Caco-2 (cell line): Measurements from ENCODE around the gene SPRR1A. TPM values are rescaled to one million over a fixed set of nuclear protein-coding genes. Genes with fewer than 3 reads are reported as not detected.

Experiments
- BruUV-seq: library from RNA; stranded (reverse); fragments of 400-500 nt; replicated peaks from 2 replicates; lab custom pipeline; 2021; lab: Mats Ljungman, UMichigan
- CTCF ChIA-PET: fragments of 300-600 bp; sonication (Branson Sonifier 250); formaldehyde crosslinking; loops from one replicate; lab custom pipeline; 2022; ENCODE audit warnings: antibody characterized with exemption; lab: Charles Lee
- POLR2A ChIA-PET: fragments of 300-600 bp; sonication (Branson Sonifier 250); formaldehyde crosslinking; loops from one replicate; lab custom pipeline; 2022; ENCODE audit warnings: antibody characterized with exemption; lab: Charles Lee
- DNase-seq, 2 experiments: peaks; one replicate each; pipeline versions ENCODE4 v3.0.0 to v3.0.0-alpha.2; 2020 to 2022
- H3K27me3 ChIP-seq: replicated peaks from 2 replicates; pipeline ENCODE4 v1.6.0; 2011; ENCODE audit warnings: low read length; ENCODE audit not compliant: control insufficient read depth, insufficient read depth
- H3K36me3 ChIP-seq: 2 replicates; pipeline ENCODE4 v1.5.1; 2011; ENCODE audit warnings: low read length; ENCODE audit not compliant: control insufficient read depth, insufficient read depth
- H3K4me1 ChIP-seq: fragments of 250-450 bp; sonication (Bioruptor Pico); 2 replicates; pipeline ENCODE4 v1.5.1; 2020; ENCODE audit warnings: mild to moderate bottlenecking
- H3K4me3 ChIP-seq: 2 replicates; pipeline ENCODE4 v1.5.1; 2011; ENCODE audit warnings: low read depth, mild to moderate bottlenecking, control low read depth, low read length
- H3K9me3 ChIP-seq: fragments of 250-450 bp; sonication (Bioruptor Pico); 2 replicates; pipeline ENCODE4 v1.5.1; 2020; ENCODE audit warnings: mild to moderate bottlenecking, moderate library complexity
- H3K27ac Mint-ChIP-seq: one replicate; pipeline ENCODE4 v1.8.0; 2022; ENCODE audit warnings: mixed read lengths; ENCODE audit not compliant: unreplicated experiment
- H3K27me3 Mint-ChIP-seq: one replicate; pipeline ENCODE4 v1.8.0; 2022; ENCODE audit warnings: mixed read lengths; ENCODE audit not compliant: insufficient read depth, unreplicated experiment
- H3K36me3 Mint-ChIP-seq: one replicate; pipeline ENCODE4 v1.8.0; 2022; ENCODE audit warnings: mild to moderate bottlenecking, mixed read lengths; ENCODE audit not compliant: insufficient read depth, unreplicated experiment
- H3K4me1 Mint-ChIP-seq: one replicate; pipeline ENCODE4 v1.8.0; 2022; ENCODE audit warnings: low read depth, mixed read lengths; ENCODE audit not compliant: unreplicated experiment
- H3K4me3 Mint-ChIP-seq: one replicate; pipeline ENCODE4 v1.8.0; 2022; ENCODE audit warnings: mild to moderate bottlenecking, moderate library complexity, mixed read lengths; ENCODE audit not compliant: unreplicated experiment
- H3K9me3 Mint-ChIP-seq: one replicate; pipeline ENCODE4 v1.8.0; 2022; ENCODE audit warnings: mixed read lengths; ENCODE audit not compliant: unreplicated experiment
- intact Hi-C: fragments of 100-400 bp; cut with micrococcal nuclease; formaldehyde crosslinking; loops from one replicate; pipeline ENCODE4 v1.10.0; 2022; ENCODE audit not compliant: unreplicated experiment
- total RNA-seq: library from RNA; stranded (reverse); gene quantifications from 2 replicates; pipeline ENCODE4 v1.2.3, GENCODE V29; 2022
- TF ChIP-seq, protein P1 (sequence below), 2 experiments: fragments of 200-600 bp in 1 of 2; IDR thresholded peaks; 1 replicate in 1 of 2; 2 replicates in 1 of 2; pipeline versions ENCODE4 v1.5.1 to v1.8.0; 2011 to 2022; ENCODE audit warnings: antibody characterized with exemption in 1 of 2, control low read depth in 1 of 2, inconsistent platforms in 1 of 2, low read depth in 1 of 2, low read length in 1 of 2, mild to moderate bottlenecking in 1 of 2, moderate library complexity in 1 of 2; ENCODE audit not compliant: insufficient read depth in 1 of 2, severe bottlenecking in 1 of 2, unreplicated experiment in 1 of 2

Gene SPRR1A
- total RNA-seq, 1 experiment from 2014 or later = not detected

DNA sequence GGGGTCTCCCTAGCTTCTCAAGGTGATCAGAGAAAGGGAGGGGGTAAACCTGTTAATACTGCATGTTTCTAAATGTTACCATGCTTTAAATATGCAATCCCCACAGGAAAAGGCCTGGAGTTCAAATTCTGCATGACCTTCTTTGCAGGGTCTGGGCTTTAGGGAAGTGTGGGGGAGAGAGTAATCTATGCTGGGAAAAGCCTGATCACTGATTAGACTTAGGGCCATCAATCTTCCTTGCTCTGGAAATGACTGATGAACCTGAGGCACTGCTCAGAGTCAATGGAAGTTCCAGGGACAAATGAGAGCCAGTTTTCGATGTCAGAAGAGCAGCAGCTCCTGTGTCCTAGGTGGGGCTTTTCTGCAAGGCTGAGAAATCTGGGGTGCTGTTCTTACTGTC, 3.2 kb upstream of the SPRR1A start:
- H3K27me3 ChIP-seq = peaks cover 2% of the 10 kb centered on the region; the same call in 1 of the 2 replicates
- BruUV-seq = no TSS peak
- CTCF ChIA-PET = no interaction called here
- no peak overlapping the region for H3K4me3 ChIP-seq
- Mint-ChIP-seq H3K27ac (no peak overlapping the region), H3K36me3 (no peaks in the 10 kb centered on the region), H3K4me3 (no peak overlapping the region), H3K27me3 (peaks cover 26% of the 10 kb centered on the region), H3K9me3 (no peaks in the 10 kb centered on the region), H3K4me1 (no peaks in the 10 kb centered on the region)
- TF ChIP-seq, protein P1, sequence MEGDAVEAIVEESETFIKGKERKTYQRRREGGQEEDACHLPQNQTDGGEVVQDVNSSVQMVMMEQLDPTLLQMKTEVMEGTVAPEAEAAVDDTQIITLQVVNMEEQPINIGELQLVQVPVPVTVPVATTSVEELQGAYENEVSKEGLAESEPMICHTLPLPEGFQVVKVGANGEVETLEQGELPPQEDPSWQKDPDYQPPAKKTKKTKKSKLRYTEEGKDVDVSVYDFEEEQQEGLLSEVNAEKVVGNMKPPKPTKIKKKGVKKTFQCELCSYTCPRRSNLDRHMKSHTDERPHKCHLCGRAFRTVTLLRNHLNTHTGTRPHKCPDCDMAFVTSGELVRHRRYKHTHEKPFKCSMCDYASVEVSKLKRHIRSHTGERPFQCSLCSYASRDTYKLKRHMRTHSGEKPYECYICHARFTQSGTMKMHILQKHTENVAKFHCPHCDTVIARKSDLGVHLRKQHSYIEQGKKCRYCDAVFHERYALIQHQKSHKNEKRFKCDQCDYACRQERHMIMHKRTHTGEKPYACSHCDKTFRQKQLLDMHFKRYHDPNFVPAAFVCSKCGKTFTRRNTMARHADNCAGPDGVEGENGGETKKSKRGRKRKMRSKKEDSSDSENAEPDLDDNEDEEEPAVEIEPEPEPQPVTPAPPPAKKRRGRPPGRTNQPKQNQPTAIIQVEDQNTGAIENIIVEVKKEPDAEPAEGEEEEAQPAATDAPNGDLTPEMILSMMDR (IDR thresholded peaks at IDR 0.05; ENCODE audit: insufficient read depth in 1 of 2, low read depth in 1 of 2, low read length in 1 of 2, severe bottlenecking in 1 of 2, unreplicated experiment in 1 of 2) = no peak
- H3K36me3 ChIP-seq = no peaks in the 10 kb centered on the region
- intact Hi-C loops = no loop called here
- H3K4me1 ChIP-seq = no peaks in the 10 kb centered on the region
- no peak for DNase-seq
- POLR2A ChIA-PET = no interaction called here
- no peaks in the 10 kb centered on the region for H3K9me3 ChIP-seq

DNA sequence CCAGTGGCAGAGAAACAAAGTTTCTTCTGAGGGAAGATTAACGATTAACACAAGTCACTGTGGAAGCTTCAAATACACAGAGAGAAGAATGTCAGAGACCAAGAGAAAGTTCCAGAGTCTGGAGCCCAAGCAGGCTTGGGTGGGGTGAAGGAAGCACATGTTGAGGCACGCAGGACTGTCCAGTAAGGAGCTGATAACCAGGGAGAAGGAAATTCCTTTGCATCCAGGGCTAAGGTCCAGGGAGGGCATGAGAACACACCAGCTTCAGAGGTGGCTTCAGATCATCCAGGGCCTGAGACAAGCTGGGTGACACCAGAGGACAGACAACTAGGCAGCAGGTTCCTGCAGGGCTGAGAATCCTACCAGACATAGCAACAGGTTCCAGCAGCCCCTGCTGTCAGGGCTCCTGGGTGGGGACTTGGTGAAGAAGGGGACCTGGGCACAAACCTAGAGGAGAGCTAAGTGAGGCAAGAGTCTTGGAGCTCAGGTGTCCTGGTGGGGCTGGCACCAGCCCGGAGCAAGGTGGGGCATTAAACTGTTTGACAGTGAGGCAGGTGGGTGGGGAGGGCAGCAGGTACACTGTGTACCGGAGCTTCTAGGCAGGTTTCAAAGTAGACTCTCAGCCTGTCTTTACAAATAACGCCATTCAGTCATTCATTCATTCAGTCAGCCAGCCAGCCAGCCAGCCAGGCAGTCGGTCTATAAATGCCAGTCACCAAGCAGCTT, 2.6 kb upstream of the SPRR1A start:
- intact Hi-C loops = no loop called here
- Mint-ChIP-seq H3K27ac (no peak overlapping the region), H3K4me1 (no peaks in the 10 kb centered on the region)

DNA sequence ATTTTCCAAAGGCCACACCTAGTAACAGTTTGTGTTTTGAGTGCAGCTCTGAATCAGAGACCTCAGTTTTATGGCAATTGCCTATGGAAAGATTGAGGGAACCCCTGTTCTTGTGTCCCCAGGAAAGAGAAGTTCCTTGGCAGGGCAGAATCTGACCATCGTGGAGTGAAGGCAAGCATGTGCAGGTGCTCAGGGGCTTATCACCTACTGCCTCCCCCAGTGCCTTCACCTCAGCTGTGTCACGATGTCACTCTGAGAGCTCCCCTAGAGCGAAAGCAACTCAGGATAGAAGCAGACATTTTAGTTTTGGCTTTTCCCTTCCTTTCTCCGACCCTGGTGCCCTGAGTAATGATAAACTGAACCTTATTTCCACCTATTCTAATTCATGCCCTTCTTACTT, 1.8 kb upstream of the SPRR1A start:
- no peak for DNase-seq
- Mint-ChIP-seq H3K27me3 (peaks cover 23% of the 10 kb centered on the region), H3K27ac (no peak overlapping the region), H3K4me3 (no peak overlapping the region), H3K4me1 (no peaks in the 10 kb centered on the region), H3K36me3 (no peaks in the 10 kb centered on the region), H3K9me3 (no peaks in the 10 kb centered on the region)
- intact Hi-C loops = no loop called here
- ChIA-PET POLR2A (no interaction called here), CTCF (no interaction called here)
- TF ChIP-seq, protein P1 (IDR thresholded peaks at IDR 0.05; ENCODE audit: insufficient read depth in 1 of 2, low read depth in 1 of 2, low read length in 1 of 2, severe bottlenecking in 1 of 2, unreplicated experiment in 1 of 2) = no peak
- no peaks in the 10 kb centered on the region for H3K36me3 ChIP-seq
- H3K4me1 ChIP-seq = no peaks in the 10 kb centered on the region
- peaks cover 2% of the 10 kb centered on the region; the same call in 1 of the 2 replicates for H3K27me3 ChIP-seq
- no TSS peak for BruUV-seq
- H3K9me3 ChIP-seq = no peaks in the 10 kb centered on the region
- no peak overlapping the region for H3K4me3 ChIP-seq

More for the DNA sequence above, 2.6 kb upstream of the SPRR1A start:
- H3K4me1 ChIP-seq = no peaks in the 10 kb centered on the region
- ChIA-PET CTCF (no interaction called here), POLR2A (no interaction called here)
- H3K36me3 Mint-ChIP-seq = no peaks in the 10 kb centered on the region
- H3K9me3 ChIP-seq = no peaks in the 10 kb centered on the region
- H3K4me3 Mint-ChIP-seq = no peak overlapping the region
- peaks cover 24% of the 10 kb centered on the region for H3K27me3 Mint-ChIP-seq
- TF ChIP-seq, protein P1 (IDR thresholded peaks at IDR 0.05; ENCODE audit: insufficient read depth in 1 of 2, low read depth in 1 of 2, low read length in 1 of 2, severe bottlenecking in 1 of 2, unreplicated experiment in 1 of 2) = no peak
- BruUV-seq = no TSS peak
- H3K36me3 ChIP-seq = no peaks in the 10 kb centered on the region
- no peak overlapping the region for H3K4me3 ChIP-seq
- no peak for DNase-seq
- H3K9me3 Mint-ChIP-seq = no peaks in the 10 kb centered on the region
- peaks cover 2% of the 10 kb centered on the region; the same call in 1 of the 2 replicates for H3K27me3 ChIP-seq
